MM.1S (cell line): ENCODE results near the gene GBX1.

Experiments used
- DNase-seq: peaks from one replicate; pipeline ENCODE4 v3.0.0-alpha.2; 2015
- H2AFZ ChIP-seq: fragments of 300-600 bp; sonication (generic); 2 replicates; pipeline ENCODE4 v1.6.0; 2016; ENCODE audit warnings: antibody characterized with exemption, low read length
- H3F3A ChIP-seq: fragments of 300-600 bp; sonication (generic); 2 replicates; pipeline ENCODE4 v1.6.1; 2016; ENCODE audit warnings: mild to moderate bottlenecking, antibody characterized with exemption, low read length, moderate library complexity, mixed read lengths; ENCODE audit not compliant: insufficient read depth
- H3K27ac ChIP-seq: fragments of 300-600 bp; sonication (generic); 2 replicates; pipeline ENCODE4 v1.5.1; 2016; ENCODE audit warnings: mild to moderate bottlenecking, low read length
- H3K27me3 ChIP-seq: fragments of 300-600 bp; sonication (generic); replicated peaks from 2 replicates; pipeline ENCODE4 v1.6.0; 2016; ENCODE audit warnings: low read length; ENCODE audit not compliant: insufficient read depth
- H3K36me3 ChIP-seq: fragments of 300-600 bp; sonication (generic); replicated peaks from 2 replicates; pipeline ENCODE4 v1.6.1; 2016; ENCODE audit warnings: mild to moderate bottlenecking, low read length, mixed read lengths; ENCODE audit not compliant: insufficient read depth
- H3K4me1 ChIP-seq: fragments of 300-600 bp; sonication (generic); 2 replicates; pipeline ENCODE4 v1.6.1; 2016; ENCODE audit warnings: low read length, mixed read lengths
- H3K4me2 ChIP-seq: fragments of 300-600 bp; sonication (generic); 2 replicates; pipeline ENCODE4 v1.6.0; 2016; ENCODE audit warnings: low read depth, low read length
- H3K4me3 ChIP-seq: fragments of 300-600 bp; sonication (generic); 2 replicates; pipeline ENCODE4 v1.5.1; 2016; ENCODE audit warnings: low read length, mixed read lengths
- H3K79me2 ChIP-seq: fragments of 300-600 bp; sonication (generic); 2 replicates; pipeline ENCODE4 v1.6.1; 2016; ENCODE audit warnings: mixed run types, low read length, mixed read lengths
- H3K9ac ChIP-seq: fragments of 300-600 bp; sonication (generic); 2 replicates; pipeline ENCODE4 v1.6.1; 2016; ENCODE audit warnings: low read length, mixed read lengths
- H3K9me2 ChIP-seq: fragments of 300-600 bp; sonication (generic); replicated peaks from 2 replicates; pipeline ENCODE4 v1.6.1; 2016; ENCODE audit warnings: mild to moderate bottlenecking, low read length, mixed read lengths; ENCODE audit not compliant: insufficient read depth
- H3K9me3 ChIP-seq: fragments of 300-600 bp; sonication (generic); replicated peaks from 2 replicates; pipeline ENCODE4 v1.6.1; 2016; ENCODE audit warnings: mild to moderate bottlenecking, low read length, mixed read lengths; ENCODE audit not compliant: insufficient read depth
- H4K20me1 ChIP-seq: fragments of 300-600 bp; sonication (generic); 2 replicates; pipeline ENCODE4 v1.6.1; 2016; ENCODE audit warnings: mild to moderate bottlenecking, low read length, moderate library complexity, mixed read lengths; ENCODE audit not compliant: insufficient read depth
- EZH2 ChIP-seq: fragments of 300-600 bp; sonication (generic); optimal IDR thresholded peaks from 2 replicates; pipeline ENCODE3; 2017; ENCODE audit warnings: low read depth, mild to moderate bottlenecking, antibody characterized with exemption, low read length, mixed read lengths
- EZH2phosphoT487 ChIP-seq: fragments of 300-600 bp; sonication (generic); IDR thresholded peaks from 2 replicates; pipeline ENCODE4 v1.6.1; 2018; ENCODE audit warnings: antibody characterized with exemption, low read length
- TF ChIP-seq, protein P1 (sequence below): fragments of 300-600 bp; sonication (generic); IDR thresholded peaks from 2 replicates; pipeline ENCODE4 v1.5.1; 2016; ENCODE audit warnings: antibody characterized with exemption, low read length, mixed read lengths

Gene GBX1

DNA sequence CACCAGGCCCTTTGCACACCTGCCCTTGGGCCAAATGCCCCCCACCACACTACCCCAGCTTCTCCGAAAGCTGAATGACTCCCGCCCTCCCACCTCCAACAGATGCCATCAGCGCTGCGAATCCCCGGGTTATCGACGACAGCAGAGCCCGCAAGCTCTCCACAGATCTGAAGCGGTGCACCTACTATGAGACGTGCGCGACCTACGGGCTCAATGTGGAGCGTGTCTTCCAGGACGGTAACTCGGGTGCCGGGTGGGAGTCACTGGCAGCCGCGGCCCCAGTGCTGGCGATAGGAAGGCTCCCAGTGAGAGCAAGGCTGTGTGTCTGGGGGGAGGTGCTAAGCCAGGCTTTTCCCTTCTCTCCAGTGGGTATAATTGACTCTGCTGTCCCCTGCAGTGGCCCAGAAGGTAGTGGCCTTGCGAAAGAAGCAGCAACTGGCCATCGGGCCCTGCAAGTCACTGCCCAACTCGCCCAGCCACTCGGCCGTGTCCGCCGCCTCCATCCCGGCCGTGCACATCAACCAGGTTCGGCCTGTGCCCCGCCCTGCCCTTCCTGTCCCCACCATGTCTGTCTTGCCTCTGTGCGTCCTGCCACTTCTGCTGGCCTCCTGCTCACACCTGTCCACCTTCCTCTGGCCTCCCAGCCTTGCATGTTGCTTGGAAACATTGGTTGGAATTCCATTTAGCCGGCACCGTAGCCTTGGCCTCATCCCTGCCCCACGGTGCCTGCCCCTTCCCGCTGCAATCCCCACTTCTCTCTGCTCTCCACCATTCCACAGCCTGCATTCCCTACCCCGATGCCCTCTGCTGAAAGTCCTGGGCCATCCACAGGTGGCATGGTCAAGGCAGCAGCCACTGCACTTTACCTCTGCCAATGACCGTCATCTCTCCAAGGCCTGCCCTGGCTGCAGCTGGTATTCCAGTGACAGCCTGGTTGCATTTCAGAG lies 49.1 kb downstream of the GBX1 start:
- Histone ChIP-seq H3K27me3 (no peaks in the 10 kb centered on the region), H3K9ac (no peak overlapping the region), H3K9me2 (no peaks in the 10 kb centered on the region), H3F3A (no peaks in the 10 kb centered on the region), H2AFZ (no peak overlapping the region), H4K20me1 (no peaks in the 10 kb centered on the region), H3K79me2 (peaks cover 12% of the 10 kb centered on the region), H3K4me3 (no peak overlapping the region), H3K4me1 (no peaks in the 10 kb centered on the region), H3K9me3 (no peaks in the 10 kb centered on the region), H3K27ac (no peak overlapping the region), H3K4me2 (no peak overlapping the region), H3K36me3 (no peaks in the 10 kb centered on the region)
- TF ChIP-seq EZH2 (no peak), EZH2phosphoT487 (no peak)
- TF ChIP-seq, protein P1, sequence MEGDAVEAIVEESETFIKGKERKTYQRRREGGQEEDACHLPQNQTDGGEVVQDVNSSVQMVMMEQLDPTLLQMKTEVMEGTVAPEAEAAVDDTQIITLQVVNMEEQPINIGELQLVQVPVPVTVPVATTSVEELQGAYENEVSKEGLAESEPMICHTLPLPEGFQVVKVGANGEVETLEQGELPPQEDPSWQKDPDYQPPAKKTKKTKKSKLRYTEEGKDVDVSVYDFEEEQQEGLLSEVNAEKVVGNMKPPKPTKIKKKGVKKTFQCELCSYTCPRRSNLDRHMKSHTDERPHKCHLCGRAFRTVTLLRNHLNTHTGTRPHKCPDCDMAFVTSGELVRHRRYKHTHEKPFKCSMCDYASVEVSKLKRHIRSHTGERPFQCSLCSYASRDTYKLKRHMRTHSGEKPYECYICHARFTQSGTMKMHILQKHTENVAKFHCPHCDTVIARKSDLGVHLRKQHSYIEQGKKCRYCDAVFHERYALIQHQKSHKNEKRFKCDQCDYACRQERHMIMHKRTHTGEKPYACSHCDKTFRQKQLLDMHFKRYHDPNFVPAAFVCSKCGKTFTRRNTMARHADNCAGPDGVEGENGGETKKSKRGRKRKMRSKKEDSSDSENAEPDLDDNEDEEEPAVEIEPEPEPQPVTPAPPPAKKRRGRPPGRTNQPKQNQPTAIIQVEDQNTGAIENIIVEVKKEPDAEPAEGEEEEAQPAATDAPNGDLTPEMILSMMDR = no peak
- DNase-seq = no peak

DNA sequence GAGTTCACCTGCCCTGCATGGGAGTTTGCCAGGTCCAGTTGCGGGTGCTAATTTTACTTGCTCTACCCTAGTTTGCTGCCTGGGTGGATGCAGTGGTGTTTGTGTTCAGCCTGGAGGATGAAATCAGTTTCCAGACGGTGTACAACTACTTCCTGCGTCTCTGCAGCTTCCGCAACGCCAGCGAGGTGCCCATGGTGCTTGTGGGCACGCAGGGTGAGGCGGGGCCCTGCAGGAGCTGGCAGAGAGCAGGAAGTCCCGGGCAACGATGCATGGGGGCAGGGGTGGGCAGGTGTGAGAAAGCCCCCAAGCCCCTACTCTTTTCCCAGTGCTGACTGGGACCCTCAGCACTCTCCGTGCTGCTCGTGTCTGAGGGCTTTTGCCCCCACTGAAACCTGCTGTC lies 49.9 kb downstream of the GBX1 start:
- H3K9ac ChIP-seq = no peak overlapping the region
- H2AFZ ChIP-seq = no peak overlapping the region
- H3K4me3 ChIP-seq = no peak overlapping the region
- no peaks in the 10 kb centered on the region for H3K9me2 ChIP-seq
- H3K79me2 ChIP-seq = peaks cover 18% of the 10 kb centered on the region
- H3K9me3 ChIP-seq = no peaks in the 10 kb centered on the region
- H3K27me3 ChIP-seq = no peaks in the 10 kb centered on the region
- TF ChIP-seq EZH2 (no peak), EZH2phosphoT487 (no peak)
- TF ChIP-seq, protein P1 = no peak
- H3F3A ChIP-seq = no peaks in the 10 kb centered on the region
- no peaks in the 10 kb centered on the region for H4K20me1 ChIP-seq
- no peaks in the 10 kb centered on the region for H3K4me1 ChIP-seq
- H3K27ac ChIP-seq = no peak overlapping the region
- no peak overlapping the region for H3K4me2 ChIP-seq
- DNase-seq = no peak
- H3K36me3 ChIP-seq = no peaks in the 10 kb centered on the region

DNA sequence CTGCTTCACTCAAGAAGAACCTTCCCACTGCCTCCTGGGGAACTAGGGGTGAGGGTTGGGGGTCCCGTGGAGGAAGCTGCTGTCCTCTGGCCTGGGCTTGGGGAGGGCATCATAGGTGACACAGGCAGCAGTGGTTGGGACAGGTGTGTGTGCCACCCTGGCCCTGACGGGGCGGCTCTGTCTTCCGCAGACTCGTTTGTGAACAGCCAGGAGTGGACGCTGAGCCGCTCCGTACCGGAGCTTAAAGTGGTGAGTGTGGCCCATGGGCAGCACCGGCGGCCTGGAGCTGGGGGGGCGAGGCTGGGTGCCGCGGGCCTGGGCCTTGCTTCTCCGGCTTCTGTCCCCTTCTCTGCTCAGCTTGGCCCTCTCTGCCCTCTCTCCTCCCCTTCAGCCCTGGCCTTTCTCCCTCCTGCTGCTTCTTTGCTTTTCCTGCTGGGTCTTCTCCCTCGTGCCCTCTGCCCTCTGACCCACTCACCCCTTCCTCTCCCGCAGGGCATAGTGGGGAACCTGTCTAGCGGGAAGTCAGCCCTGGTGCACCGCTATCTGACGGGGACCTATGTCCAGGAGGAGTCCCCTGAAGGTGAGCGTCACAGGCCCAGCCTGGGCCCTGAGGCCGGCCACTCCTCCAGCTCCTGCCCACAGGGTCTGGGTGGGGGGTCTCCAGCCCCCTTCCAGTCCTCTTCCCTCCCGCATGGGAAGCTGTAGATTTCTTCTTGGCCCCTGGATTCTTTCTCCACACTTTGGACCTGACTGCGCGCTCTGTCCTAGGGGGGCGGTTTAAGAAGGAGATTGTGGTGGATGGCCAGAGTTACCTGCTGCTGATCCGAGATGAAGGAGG lies 50.7 kb downstream of the GBX1 start:
- Histone ChIP-seq H3K4me2 (no peak overlapping the region), H2AFZ (no peak overlapping the region), H3K9me2 (no peaks in the 10 kb centered on the region), H3K9ac (no peak overlapping the region), H3K4me1 (no peaks in the 10 kb centered on the region), H3K4me3 (no peak overlapping the region), H4K20me1 (no peaks in the 10 kb centered on the region), H3K27ac (no peak overlapping the region), H3F3A (no peaks in the 10 kb centered on the region), H3K79me2 (peaks cover 26% of the 10 kb centered on the region), H3K36me3 (no peaks in the 10 kb centered on the region), H3K27me3 (no peaks in the 10 kb centered on the region), H3K9me3 (no peaks in the 10 kb centered on the region)
- TF ChIP-seq EZH2phosphoT487 = no peak
- TF ChIP-seq, protein P1 = no peak
- no peak for TF ChIP-seq EZH2
- no peak for DNase-seq
